NCI-H128 (cell line): ENCODE data around the gene NLGN4Y.

Experiments
- DNase-seq: peaks from one replicate; lab custom pipeline; 2025; ENCODE audit not compliant: unreplicated experiment; lab: John Stamatoyannopoulos, UW

The NLGN4Y gene

GRCh38 chrY:14644157-14644952 is 120.0 kb downstream of the NLGN4Y start:
- DNase-seq = no peak

- no peak for DNase-seq
These were observed 154.9 kb downstream of the NLGN4Y start for GRCh38 chrY:14679181-14679580.

- no peak for DNase-seq
These were observed 170.2 kb downstream of the NLGN4Y start for GRCh38 chrY:14694543-14694942.

- no peak for DNase-seq
These were observed 183.8 kb downstream of the NLGN4Y start for GRCh38 chrY:14708158-14708557.

- no peak for DNase-seq
These were observed 217.3 kb downstream of the NLGN4Y start for GRCh38 chrY:14741596-14741995.

- DNase-seq = no peak
These were observed 224.0 kb downstream of the NLGN4Y start for GRCh38 chrY:14748329-14748728.

GRCh38 chrY:14755571-14755970 is 231.2 kb downstream of the NLGN4Y start:
- DNase-seq = no peak

- no peak for DNase-seq
These were observed 238.6 kb downstream of the NLGN4Y start for GRCh38 chrY:14762903-14763302.

GRCh38 chrY:14763600-14763999 is 239.3 kb downstream of the NLGN4Y start:
- no peak for DNase-seq

- DNase-seq = no peak
These were observed 253.9 kb downstream of the NLGN4Y start for GRCh38 chrY:14778208-14778607.

- no peak for DNase-seq
These were observed 268.8 kb downstream of the NLGN4Y start for GRCh38 chrY:14793104-14793503.

GRCh38 chrY:14793674-14794073 is 269.3 kb downstream of the NLGN4Y start:
- no peak for DNase-seq

- no peak for DNase-seq
These were observed 273.7 kb downstream of the NLGN4Y start for GRCh38 chrY:14798010-14798409.

GRCh38 chrY:14801096-14801495 is 276.8 kb downstream of the NLGN4Y start:
- DNase-seq = no peak

GRCh38 chrY:14802125-14802524 is 277.8 kb downstream of the NLGN4Y start:
- DNase-seq = no peak

GRCh38 chrY:14804041-14804440 is 279.7 kb downstream of the NLGN4Y start:
- no peak for DNase-seq

- DNase-seq = no peak
These were observed 294.1 kb downstream of the NLGN4Y start for GRCh38 chrY:14818452-14818851.

GRCh38 chrY:14822201-14822600 is 297.9 kb downstream of the NLGN4Y start:
- DNase-seq = no peak

GRCh38 chrY:14822906-14823305 is 298.6 kb downstream of the NLGN4Y start:
- DNase-seq = no peak

GRCh38 chrY:14824583-14824982 is 300.3 kb downstream of the NLGN4Y start:
- no peak for DNase-seq

GRCh38 chrY:14825728-14826127 is 301.4 kb downstream of the NLGN4Y start:
- no peak for DNase-seq

GRCh38 chrY:14828531-14828930 is 304.2 kb downstream of the NLGN4Y start:
- no peak for DNase-seq

GRCh38 chrY:14829366-14829885 is 305.1 kb downstream of the NLGN4Y start:
- DNase-seq = no peak
